ENCODE measurements around the gene SEC24B.
"Not testable (repeated sequence)": the region's sequence is repeated elsewhere in the genome, so short reads cannot be mapped to it uniquely, and the experiment has no call there.

Gene SEC24B

DNA sequence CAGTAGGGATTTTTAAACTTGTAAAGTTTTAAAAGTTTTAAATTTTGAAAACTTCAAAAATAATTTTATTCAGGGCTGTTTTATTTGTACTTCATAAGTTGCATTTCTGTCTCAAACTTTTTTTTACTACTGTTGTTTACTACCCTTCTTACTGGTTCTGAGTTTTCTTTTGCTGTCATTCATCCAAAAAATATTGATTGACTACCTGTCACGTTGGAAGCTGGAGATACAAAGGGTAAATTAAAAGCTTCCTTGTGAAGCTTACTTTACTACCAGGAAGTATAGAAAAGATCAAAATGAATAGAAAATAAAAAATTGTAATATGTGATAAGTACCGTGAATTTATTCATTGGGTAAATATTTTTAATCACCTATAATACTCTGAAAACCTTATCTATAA, 77.1 kb downstream of the SEC24B start:
- DNase-seq (ENCODE audit: low spot score), result no peak

GRCh38 chr4:109511414-109511813, 77.8 kb downstream of the SEC24B start:
- DNase-seq (ENCODE audit: low spot score), result no peak

GRCh38 chr4:109513368-109513767, 79.8 kb downstream of the SEC24B start:
- DNase-seq (ENCODE audit: low spot score), result not testable (repeated sequence)

- DNase-seq (ENCODE audit: low spot score), result no peak
These were observed 98.6 kb downstream of the SEC24B start for GRCh38 chr4:109532182-109532581.

GRCh38 chr4:109545401-109545800, 111.8 kb downstream of the SEC24B start:
- no peak for DNase-seq (ENCODE audit: low spot score)

GRCh38 chr4:109547394-109547793, 113.8 kb downstream of the SEC24B start:
- no peak for DNase-seq (ENCODE audit: low spot score)

- no peak for DNase-seq (ENCODE audit: low spot score)
These were observed 115.0 kb downstream of the SEC24B start for GRCh38 chr4:109548655-109549054.

DNA sequence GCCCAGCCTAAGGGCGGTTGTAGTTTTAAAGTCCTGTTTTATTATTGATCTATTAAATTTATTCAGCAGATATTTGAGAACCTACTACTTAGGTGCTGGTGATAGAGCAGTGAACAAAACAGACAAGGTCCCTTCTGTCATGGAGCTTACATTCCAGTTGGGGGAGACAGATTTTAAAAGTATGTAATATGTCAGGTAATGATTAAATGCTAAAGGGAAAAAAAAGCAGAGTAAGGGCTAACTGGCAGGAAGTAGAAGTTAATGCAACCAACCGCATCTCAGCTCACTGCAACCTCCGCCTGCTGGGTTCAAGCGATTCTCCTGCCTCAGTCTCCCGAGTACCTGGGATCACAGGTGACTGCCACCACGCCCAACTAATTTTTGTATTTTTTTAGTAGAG, 118.6 kb downstream of the SEC24B start:
- no peak for DNase-seq (ENCODE audit: low spot score)

GRCh38 chr4:109553130-109553529, 119.5 kb downstream of the SEC24B start:
- no peak for DNase-seq (ENCODE audit: low spot score)

- no peak for DNase-seq (ENCODE audit: low spot score)
These were observed 121.4 kb downstream of the SEC24B start for GRCh38 chr4:109554971-109555370.

GRCh38 chr4:109557433-109557832, 123.8 kb downstream of the SEC24B start:
- no peak for DNase-seq (ENCODE audit: low spot score)

DNA sequence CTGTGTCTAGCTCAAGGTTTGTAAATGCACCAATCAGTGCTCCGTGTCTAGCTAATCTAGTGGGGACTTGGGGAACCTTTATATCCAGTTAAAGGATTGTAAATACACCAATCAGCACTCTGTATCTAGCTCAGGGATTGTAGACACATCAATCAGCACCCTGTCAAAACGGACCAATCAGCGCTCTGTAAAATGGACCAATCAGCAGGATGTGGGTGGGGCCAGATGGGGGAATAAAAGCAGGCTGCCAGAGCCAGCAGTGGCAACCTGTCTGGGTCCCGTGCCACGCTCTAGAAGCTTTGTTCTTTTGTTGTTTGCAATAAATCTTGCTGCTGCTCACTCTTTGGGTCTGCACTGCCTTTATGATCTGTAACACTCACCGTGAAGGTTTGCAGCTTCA, 124.5 kb downstream of the SEC24B start:
- not testable (repeated sequence) for DNase-seq (ENCODE audit: low spot score)

DNA sequence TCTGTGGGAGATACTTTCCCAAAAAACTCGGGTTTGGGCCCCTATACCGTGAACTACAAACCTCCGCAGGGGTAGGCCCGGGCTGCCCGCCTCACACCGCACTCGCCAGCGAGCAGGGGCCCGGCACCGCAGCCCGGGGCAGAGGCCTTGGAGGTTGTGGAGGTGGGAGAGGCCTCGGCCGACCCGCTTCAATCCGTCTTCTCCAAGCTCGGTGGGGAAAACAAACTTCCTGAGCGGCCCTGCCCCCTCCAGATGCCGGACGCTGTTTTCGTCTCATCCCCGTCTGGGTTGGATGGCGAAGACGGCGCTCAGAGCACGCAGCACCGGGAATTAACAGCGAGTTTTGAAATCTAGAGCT, 126.0 kb downstream of the SEC24B start:
- DNase-seq (ENCODE audit: low spot score), result peak; percentile 68

DNA sequence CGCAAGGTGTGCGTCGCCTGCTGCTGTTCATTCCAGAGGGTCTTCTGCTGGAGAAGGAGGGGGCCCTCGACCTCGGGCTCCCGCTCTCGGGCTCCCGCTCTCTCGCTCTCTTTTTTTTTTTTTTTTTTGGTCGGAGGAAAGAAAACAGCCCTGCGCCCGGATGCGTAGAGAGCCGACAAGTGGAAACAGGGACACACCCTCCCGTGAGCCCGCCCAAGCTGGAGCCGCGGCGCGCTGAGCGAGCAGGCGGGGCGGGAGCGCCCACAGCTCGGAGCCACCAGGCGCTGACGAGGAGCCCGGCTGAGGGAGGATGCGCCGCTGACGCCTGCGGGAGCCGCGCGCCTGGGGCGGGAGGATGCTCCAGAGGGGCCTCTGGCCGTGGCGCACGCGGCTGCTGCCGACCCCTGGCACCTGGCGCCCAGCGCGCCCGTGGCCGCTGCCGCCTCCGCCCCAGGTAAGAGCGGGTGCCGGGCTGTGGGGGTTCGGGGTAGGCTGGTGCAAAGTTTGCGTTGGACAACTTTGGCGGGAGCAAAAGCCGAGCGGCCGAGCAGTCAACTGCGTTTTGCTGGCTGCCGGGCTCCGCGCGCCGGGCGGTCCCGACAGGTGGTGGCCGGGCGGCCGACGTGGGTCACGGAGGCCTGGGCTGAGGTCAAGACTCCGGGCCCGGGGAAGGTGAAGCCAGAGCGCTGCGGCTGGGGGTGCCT, 126.5 kb downstream of the SEC24B start, which contains the start of gene MCUB:
MCUB (plus strand) TSS at position 264 of the 704 bp plus-strand sequence; CDS start at position 356, 92 bp downstream.
- DNase-seq (ENCODE audit: low spot score), result peak; percentile 91

DNA sequence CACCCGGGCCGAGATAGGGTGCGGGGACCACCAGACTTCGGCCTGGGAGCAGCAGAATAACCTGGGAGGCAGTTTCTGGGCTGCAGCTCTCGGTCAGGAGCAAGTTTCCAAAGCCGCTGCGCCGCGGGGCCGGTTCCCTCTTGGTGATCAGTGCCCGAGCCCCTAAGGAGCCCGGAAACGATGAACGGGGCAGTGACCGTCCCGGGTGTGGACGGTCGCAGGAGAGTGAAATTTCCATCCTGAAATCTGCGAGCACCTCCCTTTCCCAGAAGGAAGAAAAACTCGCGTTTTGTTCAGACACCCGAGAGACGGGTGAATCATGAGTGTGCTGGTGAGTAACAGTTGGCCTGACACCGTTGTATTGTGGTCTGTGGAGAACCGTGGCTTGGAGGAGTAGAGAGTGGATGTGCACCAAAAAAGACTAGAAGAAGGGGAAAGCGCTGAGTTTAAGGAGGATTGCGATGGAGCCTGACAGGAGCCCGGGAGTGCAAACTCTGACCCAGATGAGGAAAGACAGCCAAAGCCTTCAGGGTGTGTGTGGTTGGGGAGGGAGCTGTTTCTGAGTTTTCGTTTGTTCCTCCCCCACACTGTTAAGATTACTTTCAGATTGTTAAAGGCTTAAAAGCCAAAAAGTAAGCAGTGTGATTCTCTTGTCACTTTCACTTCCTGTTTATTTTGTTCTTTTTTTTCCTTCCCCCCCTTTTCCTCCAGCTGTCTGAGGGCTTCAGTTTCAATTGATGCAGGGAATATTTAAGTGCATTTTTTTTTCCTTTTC, 127.3 kb downstream of the SEC24B start:
- peak; percentile 42 for DNase-seq (ENCODE audit: low spot score)

DNA sequence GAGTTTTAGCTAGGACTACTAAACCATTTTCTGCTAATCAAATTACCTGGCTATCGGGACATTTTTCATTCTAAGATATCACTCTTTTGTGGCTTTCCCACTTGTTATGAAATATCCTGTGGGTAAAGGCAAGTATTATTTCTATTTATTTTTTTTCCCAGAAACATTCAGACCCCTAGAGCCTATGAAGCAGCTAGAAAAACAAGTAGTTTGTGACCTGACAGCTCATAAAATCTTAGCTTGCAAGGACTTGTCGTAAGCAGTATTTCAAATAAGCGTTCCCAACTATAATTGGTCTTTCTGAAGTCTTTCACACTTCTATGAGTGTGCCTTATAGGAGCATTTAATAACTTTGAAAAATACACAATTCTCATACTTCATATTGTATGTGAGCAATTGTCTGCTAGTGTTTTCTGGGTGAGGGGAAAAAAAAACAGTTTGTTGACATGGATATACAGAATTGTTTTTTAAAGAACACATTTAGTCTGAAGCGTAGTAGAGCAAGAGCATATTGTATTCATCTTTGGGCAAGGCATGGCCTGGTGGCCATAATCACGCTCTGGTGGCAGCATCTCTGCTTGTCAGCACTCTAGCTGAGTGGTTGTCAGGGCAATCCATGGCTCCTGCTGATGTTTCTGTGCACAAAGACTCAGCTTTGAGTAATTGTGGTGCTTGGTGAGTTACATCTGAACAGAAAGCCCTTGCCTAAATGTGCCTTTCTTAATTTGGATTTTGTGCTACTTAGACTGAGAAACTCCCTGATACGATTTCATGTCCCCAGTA, 129.0 kb downstream of the SEC24B start:
- DNase-seq (ENCODE audit: low spot score), result no peak

GRCh38 chr4:109571494-109571893, 137.9 kb downstream of the SEC24B start:
- no peak for DNase-seq (ENCODE audit: low spot score)

GRCh38 chr4:109572154-109572553, 138.5 kb downstream of the SEC24B start:
- DNase-seq (ENCODE audit: low spot score), result no peak

DNA sequence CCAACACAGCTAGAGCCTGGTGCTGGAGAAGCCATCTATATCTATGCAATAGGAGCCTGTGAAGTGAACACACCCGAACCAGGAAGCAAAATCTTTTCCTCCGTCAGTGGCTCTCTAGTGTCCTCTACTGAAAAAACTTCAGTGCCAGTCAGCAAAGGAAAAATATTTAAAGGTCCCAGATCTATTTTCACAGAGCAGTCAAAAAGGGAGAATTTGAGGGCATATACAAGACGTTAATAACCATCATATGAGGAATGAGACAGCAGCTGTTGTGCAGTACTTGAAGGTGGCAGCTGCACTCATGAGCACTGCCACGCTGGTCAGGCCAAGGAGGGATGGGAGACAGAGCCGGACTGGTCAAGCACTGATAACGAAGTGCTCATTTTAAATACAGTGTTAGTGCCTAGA, 140.8 kb downstream of the SEC24B start:
- DNase-seq (ENCODE audit: low spot score), result peak; percentile 24

DNA sequence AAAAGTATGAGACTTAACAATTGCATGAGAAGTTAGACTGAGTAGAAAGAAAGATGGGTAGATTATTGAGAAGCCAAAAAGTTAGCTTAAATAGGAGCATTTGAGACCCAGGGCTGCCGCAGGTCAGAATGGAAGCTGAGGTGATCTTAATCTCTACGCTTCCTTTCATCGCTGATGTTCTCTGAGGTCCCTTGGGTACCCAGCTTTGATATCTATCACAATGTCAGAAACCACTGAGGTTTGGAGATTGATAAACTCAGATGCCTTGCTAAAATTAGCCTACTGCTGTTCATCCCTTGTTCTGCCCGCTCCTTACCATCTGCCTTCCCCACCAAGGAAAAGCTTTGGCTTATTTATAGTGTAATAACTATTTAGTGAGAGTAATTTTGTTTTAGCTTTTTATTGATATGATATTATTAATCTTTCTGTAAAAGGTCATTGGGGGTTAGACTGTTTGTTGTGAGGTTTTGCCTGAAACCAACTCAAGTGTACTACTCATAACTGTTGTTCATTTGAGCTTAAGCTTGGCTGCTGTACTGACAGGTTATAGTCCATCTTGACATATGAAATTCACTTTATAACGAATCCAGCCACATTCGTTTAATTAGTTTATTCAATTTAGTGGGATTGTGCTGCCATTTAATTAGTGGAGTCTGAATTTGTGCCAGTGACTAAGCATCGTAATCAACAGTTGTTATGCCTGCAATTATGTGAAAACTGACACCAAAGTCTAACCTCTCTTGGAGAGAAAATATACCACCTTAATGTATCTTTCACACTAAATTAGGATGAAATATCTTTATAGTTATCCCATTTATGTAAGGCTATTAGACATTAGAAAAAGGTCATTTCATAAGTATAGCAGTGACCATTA, 141.6 kb downstream of the SEC24B start:
- DNase-seq (ENCODE audit: low spot score), result no peak

GRCh38 chr4:109576462-109576861, 142.8 kb downstream of the SEC24B start:
- DNase-seq (ENCODE audit: low spot score), result no peak

DNA sequence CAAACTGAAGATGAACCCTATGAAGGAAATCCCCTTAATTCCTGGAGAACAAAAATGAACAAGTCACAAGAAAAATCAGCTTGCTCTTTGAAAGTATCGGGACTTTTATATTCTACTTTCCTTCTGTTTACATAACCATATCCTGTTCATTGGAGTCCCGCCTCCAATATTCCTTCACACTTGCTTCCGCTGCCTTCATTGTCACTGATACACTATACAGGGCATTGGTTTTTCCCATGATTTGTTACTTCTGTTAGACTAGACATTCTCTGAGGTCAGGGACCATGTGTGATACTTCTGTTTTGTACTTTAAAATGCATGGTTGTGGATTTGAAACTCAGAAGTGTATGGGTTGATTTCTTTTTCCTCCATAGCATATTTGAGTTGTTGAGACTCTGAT, 145.2 kb downstream of the SEC24B start:
- no peak for DNase-seq (ENCODE audit: low spot score)

All from iPS-NIHi11 (cell line).